KMS-11 (cell line): ENCODE results near the gene SLC16A5.
"Not testable (repeated sequence)": the region's sequence is repeated elsewhere in the genome, so short reads cannot be mapped to it uniquely, and the experiment has no call there.

Experiments used
- H2AFZ ChIP-seq: fragments of 200-600 bp; sonication (generic); 2 replicates; pipeline ENCODE4 v1.6.1; 2016; ENCODE audit warnings: antibody characterized with exemption, mixed run types, low read depth
- H3K27ac ChIP-seq: fragments of 200-600 bp; sonication (generic); 2 replicates; pipeline ENCODE4 v1.6.1; 2016; ENCODE audit warnings: mild to moderate bottlenecking, mixed run types
- H3K27me3 ChIP-seq: fragments of 200-600 bp; sonication (generic); 2 replicates; pipeline ENCODE4 v1.6.1; 2017; ENCODE audit warnings: mild to moderate bottlenecking, low read depth, mixed run types, moderate library complexity; ENCODE audit not compliant: insufficient read depth
- H3K36me3 ChIP-seq: fragments of 200-600 bp; sonication (generic); 2 replicates; pipeline ENCODE4 v1.6.1; 2017; ENCODE audit warnings: mild to moderate bottlenecking, mixed run types; ENCODE audit not compliant: insufficient read depth
- H3K4me1 ChIP-seq: fragments of 200-600 bp; sonication (generic); 2 replicates; pipeline ENCODE4 v1.6.1; 2016; ENCODE audit warnings: mild to moderate bottlenecking, low read depth, mixed run types; ENCODE audit not compliant: poor library complexity, severe bottlenecking
- H3K4me2 ChIP-seq: fragments of 200-600 bp; sonication (generic); 2 replicates; pipeline ENCODE4 v1.7.0; 2016; ENCODE audit warnings: mild to moderate bottlenecking, mixed run types
- H3K4me3 ChIP-seq: fragments of 200-600 bp; sonication (generic); IDR thresholded peaks from 2 replicates; pipeline ENCODE4 v1.6.1; 2017; ENCODE audit warnings: low read depth, low read length, mixed read lengths; ENCODE audit not compliant: insufficient read depth
- H3K79me2 ChIP-seq: fragments of 200-600 bp; sonication (generic); 2 replicates; pipeline ENCODE4 v1.6.1; 2016; ENCODE audit warnings: low read depth, mixed run types; ENCODE audit not compliant: insufficient read depth
- H3K9ac ChIP-seq: fragments of 200-600 bp; sonication (generic); 2 replicates; pipeline ENCODE4 v1.6.1; 2016; ENCODE audit warnings: mild to moderate bottlenecking, mixed run types
- H4K20me1 ChIP-seq: fragments of 200-600 bp; sonication (generic); 2 replicates; pipeline ENCODE4 v1.6.1; 2016; ENCODE audit warnings: mild to moderate bottlenecking, mixed run types; ENCODE audit not compliant: insufficient read depth
- TF ChIP-seq, protein P1 (sequence below): fragments of 200-600 bp; sonication (generic); conservative IDR thresholded peaks from 2 replicates; pipeline ENCODE4 v1.6.1; 2017; ENCODE audit warnings: low read depth, mild to moderate bottlenecking, antibody characterized with exemption, low read length, moderate library complexity, mixed read lengths

Gene SLC16A5

DNA sequence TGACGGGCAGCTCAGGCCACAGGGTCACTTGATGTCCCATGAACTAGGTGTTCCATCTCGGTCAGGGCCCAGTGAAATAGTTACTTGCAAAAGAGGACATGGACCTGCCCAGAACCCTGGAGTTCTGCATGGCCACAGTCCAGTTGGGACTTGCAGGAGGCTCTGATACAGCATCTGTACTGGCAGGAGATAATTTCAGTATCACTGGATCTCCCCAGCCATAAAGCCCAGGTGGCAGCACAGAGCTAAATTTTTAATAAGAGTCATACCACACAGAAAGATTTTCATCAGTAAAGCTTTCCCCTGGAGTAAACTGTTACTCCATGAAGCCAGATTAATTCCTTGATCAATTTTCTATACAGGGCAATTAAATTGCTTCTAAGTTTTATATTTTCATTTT is 18.0 kb upstream of the SLC16A5 start:
- no peaks in the 10 kb centered on the region for H3K27me3 ChIP-seq
- no peaks in the 10 kb centered on the region for H4K20me1 ChIP-seq
- H3K9ac ChIP-seq: no peak overlapping the region
- no peaks in the 10 kb centered on the region for H3K79me2 ChIP-seq
- H2AFZ ChIP-seq: no peak overlapping the region
- no peak overlapping the region for H3K4me3 ChIP-seq
- no peaks in the 10 kb centered on the region for H3K36me3 ChIP-seq
- peaks cover 56% of the 10 kb centered on the region for H3K4me1 ChIP-seq
- no peak overlapping the region for H3K27ac ChIP-seq
- no peak overlapping the region; the same call in 1 of the 2 replicates for H3K4me2 ChIP-seq
- TF ChIP-seq, protein P1, sequence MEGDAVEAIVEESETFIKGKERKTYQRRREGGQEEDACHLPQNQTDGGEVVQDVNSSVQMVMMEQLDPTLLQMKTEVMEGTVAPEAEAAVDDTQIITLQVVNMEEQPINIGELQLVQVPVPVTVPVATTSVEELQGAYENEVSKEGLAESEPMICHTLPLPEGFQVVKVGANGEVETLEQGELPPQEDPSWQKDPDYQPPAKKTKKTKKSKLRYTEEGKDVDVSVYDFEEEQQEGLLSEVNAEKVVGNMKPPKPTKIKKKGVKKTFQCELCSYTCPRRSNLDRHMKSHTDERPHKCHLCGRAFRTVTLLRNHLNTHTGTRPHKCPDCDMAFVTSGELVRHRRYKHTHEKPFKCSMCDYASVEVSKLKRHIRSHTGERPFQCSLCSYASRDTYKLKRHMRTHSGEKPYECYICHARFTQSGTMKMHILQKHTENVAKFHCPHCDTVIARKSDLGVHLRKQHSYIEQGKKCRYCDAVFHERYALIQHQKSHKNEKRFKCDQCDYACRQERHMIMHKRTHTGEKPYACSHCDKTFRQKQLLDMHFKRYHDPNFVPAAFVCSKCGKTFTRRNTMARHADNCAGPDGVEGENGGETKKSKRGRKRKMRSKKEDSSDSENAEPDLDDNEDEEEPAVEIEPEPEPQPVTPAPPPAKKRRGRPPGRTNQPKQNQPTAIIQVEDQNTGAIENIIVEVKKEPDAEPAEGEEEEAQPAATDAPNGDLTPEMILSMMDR: peak; percentile 60

DNA sequence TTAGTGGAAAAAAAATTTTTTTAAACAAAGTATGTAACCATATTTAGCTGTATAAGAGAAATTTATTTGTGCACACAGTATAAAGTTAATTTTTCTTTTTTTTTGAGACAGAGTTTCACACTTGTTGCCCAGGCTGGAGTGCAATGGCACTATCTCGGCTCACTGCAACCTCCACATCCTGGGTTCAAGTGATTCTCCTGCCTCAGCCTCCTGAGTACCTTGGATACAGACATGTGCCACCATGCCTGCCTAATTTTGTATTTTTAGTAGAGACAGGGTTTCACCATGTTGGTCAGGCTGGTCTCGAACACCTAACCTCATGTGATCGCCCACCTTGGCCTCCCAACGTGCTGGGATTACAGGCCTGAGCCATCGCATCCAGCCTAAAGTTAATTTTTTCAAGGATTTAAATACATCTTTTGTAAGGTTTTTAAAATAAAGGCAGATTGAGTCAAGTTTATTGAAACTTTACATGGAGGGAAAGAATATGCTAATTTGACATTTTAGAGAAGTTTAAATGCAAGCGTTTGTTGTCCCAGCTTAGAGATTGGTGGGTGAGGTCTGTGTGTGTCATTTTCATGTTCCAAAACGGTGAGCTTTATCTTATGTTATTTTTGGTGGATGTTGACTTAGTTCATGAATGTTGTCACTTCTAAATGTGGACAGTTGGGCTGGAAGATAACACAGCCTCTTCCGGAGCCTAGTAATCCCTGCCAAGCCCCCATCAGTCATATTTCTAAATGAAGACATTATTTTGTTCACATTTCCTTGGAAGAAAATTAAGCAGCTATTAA is 16.1 kb upstream of the SLC16A5 start:
- not testable (repeated sequence) for H3K4me3 ChIP-seq, H3K27me3 ChIP-seq, H3K79me2 ChIP-seq, H2AFZ ChIP-seq, H3K27ac ChIP-seq, H3K36me3 ChIP-seq, H4K20me1 ChIP-seq, H3K9ac ChIP-seq, H3K4me2 ChIP-seq
- peaks cover 37% of the 10 kb centered on the region for H3K4me1 ChIP-seq

DNA sequence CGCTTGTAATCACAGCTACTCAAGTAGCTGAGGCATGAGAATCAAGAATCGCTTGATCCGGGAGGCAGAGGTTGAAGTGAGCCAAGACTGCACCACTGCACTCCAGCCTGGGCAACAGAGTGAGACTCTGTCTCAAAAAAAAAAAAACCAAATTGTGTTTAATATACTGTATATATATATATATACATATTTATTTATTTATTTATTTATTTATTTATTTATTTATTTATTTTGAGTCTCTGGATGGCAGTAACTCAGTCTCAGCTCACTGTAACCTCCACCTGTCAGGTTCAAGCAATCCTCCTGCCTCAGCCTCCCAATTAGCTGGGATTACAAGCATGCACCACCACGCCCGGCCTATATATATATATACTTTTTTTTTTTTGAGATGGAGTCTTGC is 14.8 kb upstream of the SLC16A5 start:
- not testable (repeated sequence) for H3K4me2 ChIP-seq, H3K79me2 ChIP-seq, H3K4me3 ChIP-seq, H3K27ac ChIP-seq, H4K20me1 ChIP-seq, H3K36me3 ChIP-seq, H3K9ac ChIP-seq, H2AFZ ChIP-seq, H3K27me3 ChIP-seq
- H3K4me1 ChIP-seq: peaks cover 25% of the 10 kb centered on the region

DNA sequence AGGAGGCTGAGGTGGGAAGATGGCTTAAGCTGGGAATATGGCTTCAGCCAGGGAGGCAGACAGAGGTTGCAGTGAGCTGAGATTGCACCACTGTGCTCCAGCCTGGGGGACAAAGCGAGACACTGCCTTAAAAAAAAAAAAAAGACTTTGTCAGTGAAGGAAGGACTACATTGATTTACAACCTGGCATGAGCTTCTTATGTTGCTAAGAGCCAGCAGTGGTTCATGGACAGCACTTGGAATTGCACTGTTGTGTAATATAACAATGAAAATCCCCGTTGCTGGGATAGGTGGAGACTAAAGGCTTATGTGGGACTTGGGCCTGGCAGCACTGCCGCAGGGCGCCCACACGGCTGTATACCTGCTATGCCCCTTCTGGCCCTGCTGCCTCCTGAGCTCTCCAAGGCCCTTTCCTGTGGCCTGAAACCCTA is 14.1 kb upstream of the SLC16A5 start:
- Histone ChIP-seq H3K4me2 (no peak overlapping the region), H3K27ac (no peak overlapping the region), H4K20me1 (no peaks in the 10 kb centered on the region), H3K27me3 (no peaks in the 10 kb centered on the region), H3K4me1 (peaks cover 17% of the 10 kb centered on the region), H3K4me3 (no peak overlapping the region), H3K9ac (no peak overlapping the region), H3K79me2 (no peaks in the 10 kb centered on the region), H3K36me3 (no peaks in the 10 kb centered on the region), H2AFZ (no peak overlapping the region)
- TF ChIP-seq, protein P1: no peak

DNA sequence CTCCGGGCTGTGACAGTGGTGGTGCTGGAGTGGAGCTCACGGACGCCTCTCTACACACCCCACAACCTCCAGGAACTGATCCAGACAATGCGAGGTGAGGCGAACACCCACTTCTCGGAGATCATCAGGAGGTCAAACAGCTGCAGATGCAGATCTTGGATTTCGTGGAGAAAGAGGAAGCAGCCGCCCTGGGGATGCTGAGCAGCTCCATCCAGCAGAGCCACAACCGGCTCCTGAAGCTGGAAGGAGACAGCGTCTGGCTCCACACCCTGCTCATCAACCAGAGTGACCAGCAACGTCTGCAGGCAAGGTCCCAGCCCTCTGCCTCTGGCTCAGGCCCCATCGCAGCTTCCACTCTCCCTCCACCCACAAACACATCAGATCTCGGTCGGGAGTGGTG is 13.2 kb upstream of the SLC16A5 start:
- H3K27me3 ChIP-seq: no peaks in the 10 kb centered on the region
- TF ChIP-seq, protein P1: no peak
- H4K20me1 ChIP-seq: no peaks in the 10 kb centered on the region
- H3K4me1 ChIP-seq: peaks cover 11% of the 10 kb centered on the region
- no peak overlapping the region for H3K4me2 ChIP-seq
- H3K36me3 ChIP-seq: no peaks in the 10 kb centered on the region
- H2AFZ ChIP-seq: no peak overlapping the region
- no peaks in the 10 kb centered on the region for H3K79me2 ChIP-seq
- no peak overlapping the region for H3K9ac ChIP-seq
- H3K27ac ChIP-seq: no peak overlapping the region
- H3K4me3 ChIP-seq: no peak overlapping the region
